Measurements from ENCODE around the gene BMP4. TPM values are rescaled to one million over a fixed set of nuclear protein-coding genes. Genes with fewer than 3 reads are reported as not detected.
"Not testable (repeated sequence)": the region's sequence is repeated elsewhere in the genome, so short reads cannot be mapped to it uniquely, and the experiment has no call there.

BMP4 gene
- polyA plus RNA-seq, 2 donors, result 2.6 to 3.8 TPM

DNA sequence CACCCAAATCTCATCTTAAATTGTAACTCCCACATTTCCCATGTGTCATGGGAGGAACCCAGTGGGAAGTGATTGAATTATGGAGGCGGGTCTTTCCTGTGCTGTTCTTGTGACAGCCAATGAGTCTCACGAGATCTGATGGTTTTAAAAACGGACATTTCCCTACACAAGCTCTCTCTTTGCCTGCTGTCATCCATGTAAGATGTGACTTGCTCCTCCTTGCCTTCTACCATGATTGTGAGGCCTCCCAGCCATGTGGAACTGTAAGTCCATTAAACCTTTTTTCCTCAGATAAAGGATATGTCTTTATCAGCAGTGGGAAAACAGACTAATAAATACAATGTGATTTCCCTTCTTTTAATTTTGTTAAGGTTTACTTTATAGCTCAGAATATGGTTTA lies 30.1 kb upstream of the BMP4 start:
- not testable (repeated sequence) for H3K27ac ChIP-seq (ENCODE audit: low read depth in 2 of 2, low read length in 1 of 2)

DNA sequence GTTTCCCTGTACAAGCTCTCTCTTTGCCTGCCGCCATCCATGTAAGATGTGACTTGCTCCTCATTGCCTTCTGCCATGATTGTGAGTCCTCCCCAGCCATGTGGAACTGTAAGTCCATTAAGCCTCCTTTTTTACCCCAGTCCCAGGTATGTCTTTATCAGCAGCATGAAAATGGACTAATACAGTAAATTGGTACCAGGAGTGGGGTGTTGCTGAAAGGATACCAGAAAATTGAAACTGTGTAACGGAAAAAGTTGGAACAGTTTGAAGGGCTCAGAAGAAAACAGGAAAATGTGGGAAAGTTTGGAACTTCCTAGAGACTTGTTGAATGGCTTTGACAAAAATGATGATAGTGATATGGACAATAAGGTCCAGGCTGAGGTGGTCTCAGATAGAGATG lies 28.3 kb upstream of the BMP4 start:
- not testable (repeated sequence) for H3K27ac ChIP-seq (ENCODE audit: low read depth in 2 of 2, low read length in 1 of 2); H3K4me3 ChIP-seq (ENCODE audit: low read depth in 1 of 2, low read length in 2 of 2); H3K4me1 ChIP-seq (ENCODE audit: control insufficient read depth in 2 of 2, insufficient read depth in 2 of 2, low read length in 1 of 2); H3K36me3 ChIP-seq (ENCODE audit: control insufficient read depth in 2 of 2, insufficient read depth in 2 of 2, low read length in 1 of 2); H3K9me3 ChIP-seq (ENCODE audit: control insufficient read depth in 2 of 2, insufficient read depth in 1 of 2, low read depth in 1 of 2, low read length in 1 of 2); H3K27me3 ChIP-seq (ENCODE audit: control insufficient read depth in 1 of 2, insufficient read depth in 2 of 2, low read length in 2 of 2)
- 98 to 100% methylated on average over 2 of the region's 2 CpGs for WGBS, 2 donors

More for the DNA sequence above, 30.1 kb upstream of the BMP4 start:
- not testable (repeated sequence) for H3K9me3 ChIP-seq (ENCODE audit: control insufficient read depth in 2 of 2, insufficient read depth in 1 of 2, low read depth in 1 of 2, low read length in 1 of 2); H3K4me3 ChIP-seq (ENCODE audit: low read depth in 1 of 2, low read length in 2 of 2); H3K4me1 ChIP-seq (ENCODE audit: control insufficient read depth in 2 of 2, insufficient read depth in 2 of 2, low read length in 1 of 2); H3K27me3 ChIP-seq (ENCODE audit: control insufficient read depth in 1 of 2, insufficient read depth in 2 of 2, low read length in 2 of 2); H3K36me3 ChIP-seq (ENCODE audit: control insufficient read depth in 2 of 2, insufficient read depth in 2 of 2, low read length in 1 of 2)
- WGBS, 2 donors, result 83 to 90% methylated on average over 3 of the region's 3 CpGs

DNA sequence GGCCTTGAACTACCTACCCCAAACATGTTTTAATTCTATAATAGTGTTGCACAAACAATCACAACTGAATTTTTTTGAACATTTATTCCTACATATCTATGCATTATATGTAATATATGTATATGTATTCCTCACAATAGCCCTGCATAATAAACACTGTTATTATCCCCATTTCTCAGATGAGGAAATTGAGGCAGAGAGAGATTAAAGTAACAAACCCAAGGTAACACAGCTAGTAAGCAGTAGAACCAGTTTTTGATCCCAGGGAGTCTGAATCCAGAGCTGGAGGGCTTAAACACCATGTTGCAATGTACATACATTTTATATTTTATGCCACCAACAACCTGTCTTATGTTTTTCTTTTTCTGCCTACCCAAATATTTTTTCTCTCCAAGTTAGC lies 26.5 kb upstream of the BMP4 start:
- no peak overlapping the region for H3K27ac ChIP-seq (ENCODE audit: low read depth in 2 of 2, low read length in 1 of 2)
- no peak overlapping the region for H3K4me3 ChIP-seq (ENCODE audit: low read depth in 1 of 2, low read length in 2 of 2)
- H3K4me1 ChIP-seq (ENCODE audit: control insufficient read depth in 2 of 2, insufficient read depth in 2 of 2, low read length in 1 of 2), result no peaks in the 10 kb centered on the region
- H3K36me3 ChIP-seq (ENCODE audit: control insufficient read depth in 2 of 2, insufficient read depth in 2 of 2, low read length in 1 of 2), result no peaks in the 10 kb centered on the region
- peaks cover 0 to 5% of the 10 kb centered on the region in 2 donors for H3K9me3 ChIP-seq (ENCODE audit: control insufficient read depth in 2 of 2, insufficient read depth in 1 of 2, low read depth in 1 of 2, low read length in 1 of 2)
- no peaks in the 10 kb centered on the region for H3K27me3 ChIP-seq (ENCODE audit: control insufficient read depth in 1 of 2, insufficient read depth in 2 of 2, low read length in 2 of 2)

DNA sequence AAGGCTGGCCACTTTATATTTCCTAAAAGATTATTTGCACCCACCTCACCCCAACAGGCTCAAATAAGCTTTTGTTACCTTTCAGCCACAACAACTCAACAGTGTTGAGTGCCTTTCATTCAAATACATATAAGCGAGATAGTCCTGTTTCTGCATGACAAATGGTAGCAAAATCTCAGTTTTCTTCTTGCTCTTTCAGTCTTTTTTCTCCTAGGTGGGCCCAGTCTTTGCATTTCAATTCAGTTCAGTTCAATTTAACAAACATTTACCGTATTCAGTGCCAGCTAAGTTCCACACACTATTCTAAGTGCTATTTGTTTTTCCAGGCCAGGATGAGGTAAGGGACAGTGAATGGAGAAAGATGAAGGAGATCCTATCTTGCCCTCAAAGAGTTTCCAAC lies 25.9 kb upstream of the BMP4 start:
- Histone ChIP-seq H3K4me1 (ENCODE audit: control insufficient read depth in 2 of 2, insufficient read depth in 2 of 2, low read length in 1 of 2) (no peaks in the 10 kb centered on the region), H3K27ac (ENCODE audit: low read depth in 2 of 2, low read length in 1 of 2) (no peak overlapping the region), H3K27me3 (ENCODE audit: control insufficient read depth in 1 of 2, insufficient read depth in 2 of 2, low read length in 2 of 2) (no peaks in the 10 kb centered on the region), H3K4me3 (ENCODE audit: low read depth in 1 of 2, low read length in 2 of 2) (no peak overlapping the region), H3K9me3 (ENCODE audit: control insufficient read depth in 2 of 2, insufficient read depth in 1 of 2, low read depth in 1 of 2, low read length in 1 of 2) (peaks cover 0 to 5% of the 10 kb centered on the region in 2 donors), H3K36me3 (ENCODE audit: control insufficient read depth in 2 of 2, insufficient read depth in 2 of 2, low read length in 1 of 2) (no peaks in the 10 kb centered on the region)
- 85 to 88% methylated on average over 2 of the region's 2 CpGs for WGBS, 2 donors

DNA sequence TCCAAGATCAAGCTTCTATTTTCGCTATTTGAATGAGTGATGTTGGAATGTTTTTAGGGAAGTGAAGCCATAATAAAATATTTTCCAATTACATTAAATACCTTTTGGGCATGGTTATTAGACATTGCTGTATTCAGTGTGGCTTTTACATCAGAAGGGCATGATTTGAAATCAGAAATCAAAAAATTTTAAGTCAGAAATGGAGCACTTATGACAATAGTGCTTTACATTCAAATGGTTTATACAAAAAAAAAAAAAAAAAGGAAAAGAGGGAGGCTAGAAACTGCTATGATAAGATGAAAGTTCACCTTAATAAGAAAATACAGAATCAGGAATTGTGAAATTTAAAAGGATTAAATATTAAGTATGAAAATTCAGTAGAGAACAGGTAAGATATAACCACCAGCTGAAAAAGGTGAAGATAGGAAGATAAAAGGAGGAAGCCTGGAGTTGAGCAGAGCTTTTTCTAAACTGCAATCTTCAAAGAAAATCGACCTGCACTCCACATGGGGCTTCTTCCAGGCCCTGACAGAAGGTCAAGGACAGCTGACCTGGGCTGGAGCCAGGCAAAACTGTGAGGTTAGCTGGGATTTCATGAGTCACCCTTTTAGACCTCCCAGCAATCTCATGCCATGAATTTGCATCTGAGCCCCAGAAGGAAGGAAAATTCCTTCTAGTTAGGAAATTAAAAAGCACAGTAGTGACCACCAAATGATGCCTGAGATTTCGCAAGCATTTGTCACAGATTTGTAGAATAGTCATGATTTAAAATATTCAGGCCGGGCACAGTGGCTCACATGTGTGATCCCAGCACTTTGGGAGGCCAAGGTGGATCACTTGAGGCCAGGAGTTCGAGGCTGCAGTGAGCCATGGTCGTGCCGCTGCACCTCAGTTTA lies 23.4 kb upstream of the BMP4 start:
- H3K27me3 ChIP-seq (ENCODE audit: control insufficient read depth in 1 of 2, insufficient read depth in 2 of 2, low read length in 2 of 2), result no peaks in the 10 kb centered on the region
- no peaks in the 10 kb centered on the region for H3K9me3 ChIP-seq (ENCODE audit: control insufficient read depth in 2 of 2, insufficient read depth in 1 of 2, low read depth in 1 of 2, low read length in 1 of 2)
- WGBS, 2 donors, result 74 to 75% methylated on average over 7 of the region's 7 CpGs
- no peaks in the 10 kb centered on the region for H3K36me3 ChIP-seq (ENCODE audit: control insufficient read depth in 2 of 2, insufficient read depth in 2 of 2, low read length in 1 of 2)
- H3K27ac ChIP-seq (ENCODE audit: low read depth in 2 of 2, low read length in 1 of 2), result no peak overlapping the region
- H3K4me3 ChIP-seq (ENCODE audit: low read depth in 1 of 2, low read length in 2 of 2), result no peak overlapping the region
- no peaks in the 10 kb centered on the region for H3K4me1 ChIP-seq (ENCODE audit: control insufficient read depth in 2 of 2, insufficient read depth in 2 of 2, low read length in 1 of 2)

DNA sequence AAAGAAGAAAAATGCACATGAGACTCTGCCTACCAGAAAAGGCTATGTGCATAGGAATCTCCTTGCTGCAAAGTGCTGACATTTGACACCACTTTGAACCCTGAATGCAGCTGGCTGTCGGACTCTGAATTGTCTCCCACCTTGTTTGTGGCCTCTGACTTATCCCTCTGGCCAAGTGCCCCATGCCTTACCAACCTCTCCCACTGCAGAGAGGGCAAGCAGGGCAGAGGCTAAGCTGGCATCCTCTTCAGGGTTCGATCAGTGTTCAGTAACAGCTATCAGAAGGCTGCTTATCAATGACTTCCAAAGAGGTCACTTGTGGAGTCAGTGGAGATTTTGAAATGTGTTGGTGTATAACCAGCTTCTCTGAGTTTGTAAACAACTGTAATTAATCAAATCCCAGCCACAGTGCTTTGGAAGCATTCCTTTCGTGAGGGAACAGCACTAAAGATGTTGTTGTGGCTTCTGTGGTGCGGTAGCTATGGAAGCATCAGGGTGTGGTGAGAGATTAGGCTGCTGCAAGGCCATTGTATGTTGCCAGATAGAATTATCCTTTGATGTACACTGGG lies 22.6 kb upstream of the BMP4 start:
- Histone ChIP-seq H3K27me3 (ENCODE audit: control insufficient read depth in 1 of 2, insufficient read depth in 2 of 2, low read length in 2 of 2) (no peaks in the 10 kb centered on the region), H3K4me1 (ENCODE audit: control insufficient read depth in 2 of 2, insufficient read depth in 2 of 2, low read length in 1 of 2) (no peaks in the 10 kb centered on the region), H3K4me3 (ENCODE audit: low read depth in 1 of 2, low read length in 2 of 2) (no peak overlapping the region), H3K27ac (ENCODE audit: low read depth in 2 of 2, low read length in 1 of 2) (no peak overlapping the region), H3K9me3 (ENCODE audit: control insufficient read depth in 2 of 2, insufficient read depth in 1 of 2, low read depth in 1 of 2, low read length in 1 of 2) (no peaks in the 10 kb centered on the region), H3K36me3 (ENCODE audit: control insufficient read depth in 2 of 2, insufficient read depth in 2 of 2, low read length in 1 of 2) (no peaks in the 10 kb centered on the region)
- 42 to 43% methylated on average over 4 of the region's 4 CpGs for WGBS, 2 donors

DNA sequence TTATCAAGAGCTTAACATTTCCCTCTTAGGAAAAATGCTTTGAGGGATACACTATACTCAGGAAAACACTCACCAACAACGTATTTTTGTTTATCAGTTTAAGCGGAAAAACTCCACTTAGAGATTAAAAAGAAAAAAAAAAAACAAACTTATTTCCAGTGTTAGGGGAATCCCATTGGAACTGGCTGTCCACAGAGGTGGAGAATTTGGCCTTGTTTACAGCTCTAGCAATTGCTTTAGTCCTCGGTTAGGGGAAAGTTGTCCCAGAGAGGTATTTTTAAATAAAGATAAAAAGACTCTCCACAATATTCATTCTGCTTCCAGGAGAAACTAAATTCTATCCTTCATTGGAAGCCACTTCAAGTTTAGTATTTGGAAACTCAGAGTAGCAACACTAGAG lies 21.6 kb upstream of the BMP4 start:
- Histone ChIP-seq H3K27ac (ENCODE audit: low read depth in 2 of 2, low read length in 1 of 2) (no peak overlapping the region), H3K9me3 (ENCODE audit: control insufficient read depth in 2 of 2, insufficient read depth in 1 of 2, low read depth in 1 of 2, low read length in 1 of 2) (no peaks in the 10 kb centered on the region), H3K27me3 (ENCODE audit: control insufficient read depth in 1 of 2, insufficient read depth in 2 of 2, low read length in 2 of 2) (no peaks in the 10 kb centered on the region), H3K36me3 (ENCODE audit: control insufficient read depth in 2 of 2, insufficient read depth in 2 of 2, low read length in 1 of 2) (no peaks in the 10 kb centered on the region), H3K4me1 (ENCODE audit: control insufficient read depth in 2 of 2, insufficient read depth in 2 of 2, low read length in 1 of 2) (no peaks in the 10 kb centered on the region), H3K4me3 (ENCODE audit: low read depth in 1 of 2, low read length in 2 of 2) (no peak overlapping the region)
- WGBS, 2 donors, result 41 to 54% methylated on average over 3 of the region's 3 CpGs

DNA sequence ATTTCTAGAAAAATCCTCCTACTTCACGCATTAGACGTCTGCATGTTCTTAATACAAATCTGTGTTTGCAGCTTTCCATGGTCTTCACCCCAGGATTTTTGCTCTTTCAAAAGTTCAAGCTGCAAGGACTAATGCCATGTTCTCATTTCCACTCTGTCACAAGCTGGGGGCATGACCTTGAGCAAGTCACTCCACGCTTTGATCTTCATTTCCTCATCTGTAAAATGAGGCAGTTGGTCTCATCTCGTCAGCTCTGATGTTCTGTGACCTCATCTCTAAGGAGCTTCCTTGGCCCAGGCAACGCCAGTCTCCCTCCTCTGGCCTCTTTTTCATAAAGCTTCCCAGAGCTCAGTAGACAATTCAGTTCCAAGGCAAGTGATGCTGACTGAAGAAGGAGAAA lies 18.8 kb upstream of the BMP4 start:
- H3K27ac ChIP-seq (ENCODE audit: low read depth in 2 of 2, low read length in 1 of 2), result no peak overlapping the region
- WGBS, 2 donors, result 77 to 82% methylated on average over 5 of the region's 5 CpGs

DNA sequence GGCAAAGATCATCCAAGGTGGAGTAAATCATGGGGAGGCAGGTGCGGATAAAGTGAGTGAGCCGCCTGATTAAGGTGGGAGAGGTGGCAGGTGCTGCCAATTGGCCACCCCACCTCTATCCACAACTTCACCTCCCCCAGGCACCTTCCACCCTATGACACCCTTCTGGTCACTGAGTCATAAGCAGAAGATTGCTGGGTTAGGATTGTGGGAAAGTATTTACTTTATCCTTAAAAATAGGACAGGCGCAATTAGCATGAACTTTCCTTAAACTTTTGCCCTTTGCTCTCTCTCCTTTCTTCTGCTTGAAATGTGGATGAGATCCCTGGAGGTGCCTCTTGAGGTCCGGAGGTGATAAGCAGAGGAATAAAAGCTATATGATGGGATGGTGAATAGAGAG lies 14.9 kb upstream of the BMP4 start:
- WGBS, 2 donors, result 85 to 87% methylated on average over 4 of the region's 4 CpGs
- Histone ChIP-seq H3K27ac (ENCODE audit: low read depth in 2 of 2, low read length in 1 of 2) (no peak overlapping the region), H3K36me3 (ENCODE audit: control insufficient read depth in 2 of 2, insufficient read depth in 2 of 2, low read length in 1 of 2) (no peaks in the 10 kb centered on the region), H3K27me3 (ENCODE audit: control insufficient read depth in 1 of 2, insufficient read depth in 2 of 2, low read length in 2 of 2) (no peaks in the 10 kb centered on the region), H3K4me3 (ENCODE audit: low read depth in 1 of 2, low read length in 2 of 2) (no peak overlapping the region), H3K9me3 (ENCODE audit: control insufficient read depth in 2 of 2, insufficient read depth in 1 of 2, low read depth in 1 of 2, low read length in 1 of 2) (no peaks in the 10 kb centered on the region), H3K4me1 (ENCODE audit: control insufficient read depth in 2 of 2, insufficient read depth in 2 of 2, low read length in 1 of 2) (no peaks in the 10 kb centered on the region)

More for the DNA sequence above, 18.8 kb upstream of the BMP4 start:
- Histone ChIP-seq H3K4me1 (ENCODE audit: control insufficient read depth in 2 of 2, insufficient read depth in 2 of 2, low read length in 1 of 2) (no peaks in the 10 kb centered on the region), H3K27me3 (ENCODE audit: control insufficient read depth in 1 of 2, insufficient read depth in 2 of 2, low read length in 2 of 2) (no peaks in the 10 kb centered on the region), H3K4me3 (ENCODE audit: low read depth in 1 of 2, low read length in 2 of 2) (no peak overlapping the region), H3K9me3 (ENCODE audit: control insufficient read depth in 2 of 2, insufficient read depth in 1 of 2, low read depth in 1 of 2, low read length in 1 of 2) (no peaks in the 10 kb centered on the region), H3K36me3 (ENCODE audit: control insufficient read depth in 2 of 2, insufficient read depth in 2 of 2, low read length in 1 of 2) (no peaks in the 10 kb centered on the region)

DNA sequence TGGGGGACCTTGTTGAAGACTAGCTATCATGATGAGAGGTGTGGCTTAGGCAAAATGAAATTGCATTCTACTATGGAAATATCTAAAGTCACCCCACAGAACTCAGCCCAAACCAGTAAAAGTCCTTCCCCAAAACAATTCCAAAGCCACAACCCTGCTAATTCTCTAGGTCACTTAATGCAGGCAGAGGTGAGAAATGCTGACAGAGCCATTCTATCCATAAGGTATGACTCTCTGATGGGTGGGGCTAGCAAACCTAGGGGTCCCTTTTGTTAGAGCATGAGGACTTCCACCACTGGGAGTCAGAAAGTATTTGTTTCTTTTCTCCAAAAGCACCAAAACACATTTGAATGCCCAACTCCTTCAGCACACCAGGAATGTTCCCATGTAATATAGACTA lies 12.7 kb upstream of the BMP4 start:
- H3K4me1 ChIP-seq (ENCODE audit: control insufficient read depth in 2 of 2, insufficient read depth in 2 of 2, low read length in 1 of 2), result no peaks in the 10 kb centered on the region
- no peaks in the 10 kb centered on the region for H3K27me3 ChIP-seq (ENCODE audit: control insufficient read depth in 1 of 2, insufficient read depth in 2 of 2, low read length in 2 of 2)
- no peak overlapping the region for H3K27ac ChIP-seq (ENCODE audit: low read depth in 2 of 2, low read length in 1 of 2)
- H3K9me3 ChIP-seq (ENCODE audit: control insufficient read depth in 2 of 2, insufficient read depth in 1 of 2, low read depth in 1 of 2, low read length in 1 of 2), result no peaks in the 10 kb centered on the region
- no peak overlapping the region for H3K4me3 ChIP-seq (ENCODE audit: low read depth in 1 of 2, low read length in 2 of 2)
- no peaks in the 10 kb centered on the region for H3K36me3 ChIP-seq (ENCODE audit: control insufficient read depth in 2 of 2, insufficient read depth in 2 of 2, low read length in 1 of 2)

Data from esophagus (tissue), 2 donors.